ENCODE measurements around the gene PDCD7. TPM values are rescaled to one million over a fixed set of nuclear protein-coding genes. Genes with fewer than 3 reads are reported as not detected.
A peak's percentile ranks its signal among the peaks of the same experiment; 100 is the strongest.

The PDCD7 gene
- total RNA-seq, 4 donors from 2014 or later, result 27.9 to 57.5 (median 37.8) TPM

DNA sequence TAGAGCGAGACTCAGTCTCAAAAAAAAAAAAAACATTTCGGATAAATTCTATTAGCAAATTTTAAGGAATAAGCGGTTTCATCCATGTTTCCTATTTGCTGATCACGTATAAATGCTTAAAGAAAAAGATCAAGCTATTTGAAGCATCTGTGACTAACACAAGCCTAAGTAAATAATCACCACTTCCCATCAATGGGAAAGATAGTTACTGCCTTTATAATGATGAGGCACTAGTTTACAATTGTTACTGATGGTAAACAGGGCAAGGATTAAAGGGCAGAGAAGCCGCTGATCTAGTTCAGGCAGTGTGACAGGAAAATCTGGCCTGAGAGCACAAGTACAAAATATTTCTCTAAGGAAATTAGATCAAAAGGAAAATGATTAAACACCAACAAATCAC lies 37.8 kb upstream of the PDCD7 start:
- Histone ChIP-seq H3K27me3 (no peaks in the 10 kb centered on the region), H3K4me1 (peaks cover 0 to 6% (median 0%) of the 10 kb centered on the region in 4 donors), H3K9me3 (no peaks in the 10 kb centered on the region), H3K36me3 (peaks cover 3 to 85% (median 13%) of the 10 kb centered on the region in 3 donors), H3K4me3 (no peak overlapping the region), H3K27ac (no peak overlapping the region)
- no peak for DNase-seq (ENCODE audit: low spot score in 2 of 2)
- 92 to 94% methylated on average over 5 of the region's 5 CpGs for WGBS, 2 donors
- TF ChIP-seq, protein P1, sequence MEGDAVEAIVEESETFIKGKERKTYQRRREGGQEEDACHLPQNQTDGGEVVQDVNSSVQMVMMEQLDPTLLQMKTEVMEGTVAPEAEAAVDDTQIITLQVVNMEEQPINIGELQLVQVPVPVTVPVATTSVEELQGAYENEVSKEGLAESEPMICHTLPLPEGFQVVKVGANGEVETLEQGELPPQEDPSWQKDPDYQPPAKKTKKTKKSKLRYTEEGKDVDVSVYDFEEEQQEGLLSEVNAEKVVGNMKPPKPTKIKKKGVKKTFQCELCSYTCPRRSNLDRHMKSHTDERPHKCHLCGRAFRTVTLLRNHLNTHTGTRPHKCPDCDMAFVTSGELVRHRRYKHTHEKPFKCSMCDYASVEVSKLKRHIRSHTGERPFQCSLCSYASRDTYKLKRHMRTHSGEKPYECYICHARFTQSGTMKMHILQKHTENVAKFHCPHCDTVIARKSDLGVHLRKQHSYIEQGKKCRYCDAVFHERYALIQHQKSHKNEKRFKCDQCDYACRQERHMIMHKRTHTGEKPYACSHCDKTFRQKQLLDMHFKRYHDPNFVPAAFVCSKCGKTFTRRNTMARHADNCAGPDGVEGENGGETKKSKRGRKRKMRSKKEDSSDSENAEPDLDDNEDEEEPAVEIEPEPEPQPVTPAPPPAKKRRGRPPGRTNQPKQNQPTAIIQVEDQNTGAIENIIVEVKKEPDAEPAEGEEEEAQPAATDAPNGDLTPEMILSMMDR (IDR thresholded peaks at IDR 0.05), result no peak
- TF ChIP-seq POLR2A (IDR thresholded peaks at IDR 0.05), result no peak
- no peak for TF ChIP-seq EP300 (IDR thresholded peaks at IDR 0.05)

DNA sequence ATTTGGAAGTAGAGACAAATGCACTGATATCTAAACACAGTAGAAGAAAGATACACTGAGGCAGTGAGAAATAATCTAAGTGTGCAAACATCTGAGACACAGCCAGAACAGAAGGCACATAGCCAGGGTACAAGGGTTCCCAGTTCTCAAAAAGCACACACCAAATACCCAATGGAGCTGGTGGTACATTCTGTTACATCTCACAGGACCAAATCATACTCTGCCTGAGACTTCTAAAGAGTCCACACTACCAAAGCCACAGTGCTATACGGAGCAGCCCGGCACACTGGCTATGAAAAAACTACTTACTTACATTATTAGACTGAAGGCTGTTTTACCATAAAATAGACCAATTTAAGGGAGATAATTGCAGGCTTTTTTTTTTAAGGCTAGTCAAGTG lies 32.3 kb upstream of the PDCD7 start:
- Histone ChIP-seq H3K4me3 (no peak overlapping the region), H3K27me3 (no peaks in the 10 kb centered on the region), H3K36me3 (peaks cover 3 to 58% (median 13%) of the 10 kb centered on the region in 3 donors), H3K4me1 (peaks cover 0 to 42% (median 2%) of the 10 kb centered on the region in 4 donors), H3K9me3 (no peaks in the 10 kb centered on the region), H3K27ac (no peak overlapping the region)
- no peak for DNase-seq (ENCODE audit: low spot score in 2 of 2)
- WGBS, 2 donors, result 93 to 94% methylated on average over 2 of the region's 2 CpGs
- no peak for TF ChIP-seq EP300 (IDR thresholded peaks at IDR 0.05)
- TF ChIP-seq, protein P1 (IDR thresholded peaks at IDR 0.05), result no peak
- no peak for TF ChIP-seq POLR2A (IDR thresholded peaks at IDR 0.05)

DNA sequence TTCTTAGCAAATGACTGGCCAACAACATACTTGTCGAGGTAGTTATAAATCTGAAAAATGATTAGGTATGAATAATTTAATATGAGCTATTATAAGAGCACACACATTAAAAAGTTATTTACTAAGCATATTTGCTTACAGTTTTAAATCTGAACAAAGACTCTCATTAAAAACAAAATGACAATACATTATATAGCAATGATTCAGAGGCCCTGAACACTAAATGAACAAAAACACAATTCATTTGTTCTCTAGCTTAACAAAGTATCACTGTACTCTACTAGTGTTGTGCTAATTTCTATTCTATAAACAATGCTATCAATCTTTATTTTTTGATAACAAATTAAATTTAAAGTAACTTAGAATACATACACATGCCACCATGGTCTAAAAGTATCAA lies 30.5 kb upstream of the PDCD7 start:
- Histone ChIP-seq H3K4me1 (peaks cover 0 to 42% (median 2%) of the 10 kb centered on the region in 4 donors), H3K27me3 (no peaks in the 10 kb centered on the region), H3K4me3 (no peak overlapping the region), H3K9me3 (no peaks in the 10 kb centered on the region), H3K36me3 (peaks cover 0 to 41% (median 4%) of the 10 kb centered on the region in 3 donors), H3K27ac (peak overlapping the region in 3 of 4 donors; percentile 32 to 62 (median 36))
- no peak for DNase-seq (ENCODE audit: low spot score in 2 of 2)
- no peak for TF ChIP-seq POLR2A (IDR thresholded peaks at IDR 0.05)
- 49 to 59% methylated on average over 1 of the region's 1 CpG for WGBS, 2 donors

DNA sequence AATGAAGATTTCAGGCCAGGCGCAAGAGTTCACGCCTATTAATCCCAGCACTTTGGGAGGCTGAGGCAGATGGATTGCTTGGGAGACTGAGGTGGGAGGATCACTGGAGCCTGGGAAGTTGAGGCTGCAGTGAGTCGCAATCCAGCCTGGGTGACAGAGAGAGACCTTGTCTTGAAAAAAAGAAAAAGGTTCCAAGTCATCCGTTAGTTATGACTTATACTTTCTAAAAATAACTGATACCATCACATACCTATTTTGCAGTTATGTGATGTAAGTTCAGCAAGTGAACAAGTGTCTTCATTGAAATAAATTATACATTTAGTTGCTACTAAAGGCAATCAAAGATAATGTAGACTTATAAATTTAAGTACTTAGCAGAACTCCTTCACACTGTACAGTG lies 29.4 kb upstream of the PDCD7 start:
- H3K36me3 ChIP-seq, result peaks cover 0 to 42% (median 4%) of the 10 kb centered on the region in 3 donors
- H3K9me3 ChIP-seq, result no peaks in the 10 kb centered on the region
- H3K4me3 ChIP-seq, result no peak overlapping the region
- WGBS, 2 donors, result 82 to 84% methylated on average over 4 of the region's 4 CpGs
- peaks cover 0 to 42% (median 2%) of the 10 kb centered on the region in 4 donors for H3K4me1 ChIP-seq
- TF ChIP-seq, protein P1 (IDR thresholded peaks at IDR 0.05), result no peak
- no peak for TF ChIP-seq POLR2A (IDR thresholded peaks at IDR 0.05)
- no peak for TF ChIP-seq EP300 (IDR thresholded peaks at IDR 0.05)
- H3K27me3 ChIP-seq, result no peaks in the 10 kb centered on the region
- H3K27ac ChIP-seq, result peak overlapping the region in 1 of 4 donors; percentile 41
- no peak for DNase-seq (ENCODE audit: low spot score in 2 of 2)

DNA sequence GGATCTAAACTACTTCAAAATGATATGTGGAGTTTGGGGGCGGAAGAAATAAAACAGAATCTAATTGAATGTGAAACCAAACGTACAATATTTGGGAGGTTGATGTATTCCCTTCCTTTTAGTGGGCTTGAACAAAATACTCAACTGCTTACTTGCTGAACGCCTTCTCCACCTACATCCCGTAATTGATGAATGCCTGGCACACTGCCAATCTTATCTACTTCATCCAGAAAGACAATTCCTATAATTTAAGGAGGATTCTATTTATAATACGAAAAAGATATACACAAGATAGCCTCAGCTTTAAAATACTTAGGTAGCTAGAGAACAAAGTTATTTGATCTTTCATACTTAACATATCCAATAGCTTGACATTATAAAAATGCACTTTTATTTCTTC lies 23.1 kb upstream of the PDCD7 start:
- TF ChIP-seq POLR2A (IDR thresholded peaks at IDR 0.05) (no peak), EP300 (IDR thresholded peaks at IDR 0.05) (no peak)
- TF ChIP-seq, protein P1 (IDR thresholded peaks at IDR 0.05), result no peak
- WGBS, 2 donors, result 51 to 56% methylated on average over 5 of the region's 5 CpGs

DNA sequence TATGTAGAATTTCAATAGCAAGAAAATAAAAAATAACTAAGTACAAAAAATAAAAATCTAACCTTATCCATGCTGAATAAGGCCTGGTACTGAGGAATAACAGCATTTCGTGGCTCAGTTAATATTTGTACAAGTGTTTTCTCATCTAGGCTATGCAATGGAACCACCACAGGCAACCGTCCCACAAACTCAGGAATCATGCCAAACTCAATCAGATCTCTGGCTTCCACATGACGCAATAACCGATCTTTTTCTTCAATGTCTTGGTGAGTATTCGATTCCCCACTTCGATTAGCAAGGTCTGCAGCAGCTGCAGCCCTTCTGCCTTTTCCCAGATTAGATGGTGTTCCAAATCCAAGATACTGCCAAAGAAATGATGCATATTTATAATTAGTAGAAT lies 21.1 kb upstream of the PDCD7 start:
- H3K36me3 ChIP-seq, result peaks cover 0 to 90% (median 22%) of the 10 kb centered on the region in 3 donors
- WGBS, 2 donors, result 86 to 90% methylated on average over 6 of the region's 6 CpGs
- no peaks in the 10 kb centered on the region for H3K27me3 ChIP-seq
- H3K4me1 ChIP-seq, result no peaks in the 10 kb centered on the region
- TF ChIP-seq, protein P1 (IDR thresholded peaks at IDR 0.05), result no peak
- no peaks in the 10 kb centered on the region for H3K9me3 ChIP-seq
- DNase-seq (ENCODE audit: low spot score in 2 of 2), result no peak
- no peak overlapping the region for H3K4me3 ChIP-seq
- H3K27ac ChIP-seq, result no peak overlapping the region

More for the DNA sequence above, 23.1 kb upstream of the PDCD7 start:
- DNase-seq (ENCODE audit: low spot score in 2 of 2), result no peak
- H3K27ac ChIP-seq, result no peak overlapping the region
- H3K4me1 ChIP-seq, result peaks cover 0 to 2% (median 0%) of the 10 kb centered on the region in 4 donors
- H3K4me3 ChIP-seq, result no peak overlapping the region
- no peaks in the 10 kb centered on the region for H3K27me3 ChIP-seq
- no peaks in the 10 kb centered on the region for H3K9me3 ChIP-seq
- peaks cover 0 to 70% (median 17%) of the 10 kb centered on the region in 3 donors for H3K36me3 ChIP-seq
